Vagina (tissue), 2 donors: ENCODE data around the gene EPYC.

Experiments
- POLR2AphosphoS5 ChIP-seq, 2 donors: sonication (generic); formaldehyde crosslinking; IDR thresholded peaks; one replicate each; pipeline ENCODE4 v1.9.0; 2017; ENCODE audit warnings: antibody characterized with exemption in 2 of 2, mild to moderate bottlenecking in 2 of 2, low read depth in 1 of 2; ENCODE audit not compliant: insufficient read depth in 1 of 2
- TF ChIP-seq, protein P1 (sequence below), 3 experiments: fragments of 450-650 bp in 2 of 3; fragments of 200-600 bp in 1 of 3; sonication (generic) in 1 of 3; IDR thresholded peaks; one replicate each; pipeline ENCODE4 v1.5.1; 2017 to 2019; ENCODE audit warnings: antibody characterized with exemption in 3 of 3, mild to moderate bottlenecking in 2 of 3, moderate library complexity in 2 of 3

DNA sequence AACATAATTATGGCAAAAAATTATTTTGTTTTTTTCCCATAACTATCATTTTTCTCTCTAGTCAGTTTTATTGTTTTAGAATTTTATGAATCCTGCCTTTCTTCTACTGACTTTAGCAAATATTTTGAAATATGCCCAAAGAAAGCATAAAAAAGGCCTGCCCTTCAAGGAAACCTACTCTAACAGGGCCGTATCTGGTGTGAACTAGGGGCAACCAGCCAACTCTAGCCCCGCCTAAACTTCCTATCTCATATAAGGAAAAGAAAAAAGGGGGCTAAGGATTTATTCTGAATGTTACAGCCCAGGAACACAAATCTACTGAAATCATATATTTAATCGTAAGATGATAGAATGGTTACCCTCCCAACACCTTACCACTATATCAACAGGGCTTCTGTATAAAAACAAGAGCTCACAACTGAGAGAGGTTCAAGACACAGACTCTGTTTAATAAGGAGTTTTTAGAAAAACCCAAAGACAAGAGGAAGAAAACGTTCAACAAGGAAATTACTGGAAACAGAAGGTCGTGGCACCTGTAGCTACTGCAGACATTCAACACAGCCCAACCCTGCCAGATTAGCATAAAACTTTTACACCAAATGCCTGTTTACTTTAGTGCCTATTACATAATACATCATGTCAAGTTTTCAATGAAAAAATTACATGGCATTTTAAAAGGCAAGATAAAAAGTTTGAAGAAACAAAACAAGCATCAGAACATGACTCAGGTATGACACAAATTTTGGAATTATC lies 12.9 kb upstream of the EPYC start:
- TF ChIP-seq, protein P1, sequence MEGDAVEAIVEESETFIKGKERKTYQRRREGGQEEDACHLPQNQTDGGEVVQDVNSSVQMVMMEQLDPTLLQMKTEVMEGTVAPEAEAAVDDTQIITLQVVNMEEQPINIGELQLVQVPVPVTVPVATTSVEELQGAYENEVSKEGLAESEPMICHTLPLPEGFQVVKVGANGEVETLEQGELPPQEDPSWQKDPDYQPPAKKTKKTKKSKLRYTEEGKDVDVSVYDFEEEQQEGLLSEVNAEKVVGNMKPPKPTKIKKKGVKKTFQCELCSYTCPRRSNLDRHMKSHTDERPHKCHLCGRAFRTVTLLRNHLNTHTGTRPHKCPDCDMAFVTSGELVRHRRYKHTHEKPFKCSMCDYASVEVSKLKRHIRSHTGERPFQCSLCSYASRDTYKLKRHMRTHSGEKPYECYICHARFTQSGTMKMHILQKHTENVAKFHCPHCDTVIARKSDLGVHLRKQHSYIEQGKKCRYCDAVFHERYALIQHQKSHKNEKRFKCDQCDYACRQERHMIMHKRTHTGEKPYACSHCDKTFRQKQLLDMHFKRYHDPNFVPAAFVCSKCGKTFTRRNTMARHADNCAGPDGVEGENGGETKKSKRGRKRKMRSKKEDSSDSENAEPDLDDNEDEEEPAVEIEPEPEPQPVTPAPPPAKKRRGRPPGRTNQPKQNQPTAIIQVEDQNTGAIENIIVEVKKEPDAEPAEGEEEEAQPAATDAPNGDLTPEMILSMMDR (IDR thresholded peaks at IDR 0.05), result no peak
- no peak for TF ChIP-seq POLR2AphosphoS5 (IDR thresholded peaks at IDR 0.05; ENCODE audit: insufficient read depth in 1 of 2, low read depth in 1 of 2)
